ENCODE results near the gene SLC6A3.

GRCh38 chr5:1362242-1363015 lies 82.8 kb downstream of the SLC6A3 start:
- no peak for TF ChIP-seq TAF1 (IDR thresholded peaks at IDR 0.05; ENCODE audit: borderline replicate concordance, insufficient read depth, low read length)
- no peak for TF ChIP-seq SIN3A (IDR thresholded peaks at IDR 0.05; ENCODE audit: borderline replicate concordance, insufficient read depth, low read length)
